ENCODE data around the gene FSTL1. TPM values are rescaled to one million over a fixed set of nuclear protein-coding genes. Genes with fewer than 3 reads are reported as not detected.

FSTL1 gene
- total and polyA plus RNA-seq, 2 of the 8 experiments (the other 6 are each of a cell fraction or from before 2014, with no cell fraction given), result 158 to 516 TPM

- TF ChIP-seq RNF2 (IDR thresholded peaks at IDR 0.05; ENCODE audit: borderline replicate concordance, low read depth, low read length, missing control alignments, poor library complexity, severe bottlenecking) (no peak), SIRT6 (IDR thresholded peaks at IDR 0.05; ENCODE audit: low read length) (no peak), KDM5A (IDR thresholded peaks at IDR 0.05; ENCODE audit: low read length) (no peak), CHD7 (IDR thresholded peaks at IDR 0.05; ENCODE audit: insufficient replicate concordance, low read length) (no peak), CTBP2 (IDR thresholded peaks at IDR 0.05; ENCODE audit: borderline replicate concordance, insufficient read depth, insufficient read length, low read length) (no peak), BACH1 (IDR thresholded peaks at IDR 0.05; ENCODE audit: low read length) (no peak), SRF (IDR thresholded peaks at IDR 0.05; ENCODE audit: low read depth, low read length) (no peak)
These were observed 35.0 kb downstream of the FSTL1 start (continued) for GRCh38 chr3:120415756-120416155.
